ENCODE results near the gene NR2F2.

Gene NR2F2

DNA sequence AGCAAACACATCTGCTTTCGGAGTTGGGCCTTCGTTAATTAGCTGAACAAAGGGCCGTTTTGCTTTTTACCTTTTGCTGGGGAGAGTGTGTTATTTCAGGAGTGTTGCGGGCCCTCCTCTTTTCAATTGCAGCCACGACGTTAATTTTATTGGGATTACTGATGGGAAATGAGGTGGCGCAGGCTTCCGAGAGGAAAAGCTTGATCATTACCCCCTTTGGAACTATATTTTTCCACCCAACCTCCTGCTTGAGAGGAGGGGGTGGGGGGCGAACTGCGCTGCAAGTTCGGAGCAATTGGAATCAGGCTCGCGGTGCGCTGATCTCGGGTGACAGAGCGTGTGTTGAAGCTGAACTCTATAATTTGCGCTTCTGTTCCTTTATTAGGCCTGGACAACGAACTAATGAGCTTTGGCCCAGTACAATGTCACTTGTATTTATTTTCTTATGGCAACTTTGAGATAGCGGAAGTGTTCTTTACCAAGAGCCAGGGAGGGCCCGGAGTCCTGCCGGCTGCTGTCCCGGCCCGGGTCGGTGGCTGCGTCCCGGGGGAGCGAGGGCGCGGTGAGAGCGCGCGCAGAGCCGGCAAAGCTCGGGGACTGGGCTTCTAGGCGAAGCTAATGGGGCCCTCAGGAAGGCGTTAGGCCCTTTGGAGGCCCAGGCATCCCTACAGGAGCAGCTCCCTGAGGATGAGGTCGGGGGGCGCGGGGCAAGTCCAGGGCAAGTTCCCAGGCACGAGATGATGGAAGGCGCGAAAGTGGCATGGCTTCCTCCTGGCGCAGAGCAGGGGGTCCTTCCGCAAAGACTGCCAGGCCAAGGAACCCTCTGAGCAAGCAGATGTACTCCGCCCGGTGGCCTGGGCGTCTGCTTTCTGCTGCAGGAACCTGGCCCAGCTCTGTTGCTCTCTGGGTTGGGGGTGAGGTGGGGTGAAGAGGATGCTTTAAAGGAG is 12.9 kb downstream of the NR2F2 start:
- DNase-seq: no peak

DNA sequence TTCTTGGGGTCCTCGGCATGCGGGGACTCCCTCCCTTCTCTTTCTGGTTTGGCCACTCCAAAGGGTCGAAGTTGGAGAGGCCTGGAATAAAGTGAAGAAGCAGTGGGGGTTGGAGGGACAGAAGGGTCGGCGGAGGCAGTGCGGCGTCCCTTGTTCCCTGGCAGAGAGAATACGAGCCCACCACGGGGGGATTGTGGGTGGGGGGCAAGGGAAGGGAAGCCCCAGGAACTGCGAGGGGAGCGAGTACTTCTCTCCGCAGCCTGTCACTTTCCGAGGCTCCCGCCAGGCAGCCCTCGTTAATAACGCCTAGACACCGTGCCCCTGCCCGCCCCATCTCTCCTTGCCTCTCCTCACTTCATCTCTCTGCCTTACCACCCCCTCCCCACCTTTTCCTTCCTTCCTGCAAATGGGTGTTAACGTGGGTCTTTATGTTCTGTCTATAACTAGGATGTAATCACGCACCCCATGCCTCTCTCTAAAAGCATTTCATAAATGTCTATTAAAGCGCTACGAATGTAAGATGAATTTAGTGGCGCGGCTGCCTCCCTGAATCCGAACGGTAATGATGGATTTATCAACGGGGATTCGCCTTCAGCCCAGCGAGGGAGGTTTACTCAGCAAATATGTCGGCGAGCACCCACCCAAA is 13.7 kb downstream of the NR2F2 start:
- DNase-seq: no peak

DNA sequence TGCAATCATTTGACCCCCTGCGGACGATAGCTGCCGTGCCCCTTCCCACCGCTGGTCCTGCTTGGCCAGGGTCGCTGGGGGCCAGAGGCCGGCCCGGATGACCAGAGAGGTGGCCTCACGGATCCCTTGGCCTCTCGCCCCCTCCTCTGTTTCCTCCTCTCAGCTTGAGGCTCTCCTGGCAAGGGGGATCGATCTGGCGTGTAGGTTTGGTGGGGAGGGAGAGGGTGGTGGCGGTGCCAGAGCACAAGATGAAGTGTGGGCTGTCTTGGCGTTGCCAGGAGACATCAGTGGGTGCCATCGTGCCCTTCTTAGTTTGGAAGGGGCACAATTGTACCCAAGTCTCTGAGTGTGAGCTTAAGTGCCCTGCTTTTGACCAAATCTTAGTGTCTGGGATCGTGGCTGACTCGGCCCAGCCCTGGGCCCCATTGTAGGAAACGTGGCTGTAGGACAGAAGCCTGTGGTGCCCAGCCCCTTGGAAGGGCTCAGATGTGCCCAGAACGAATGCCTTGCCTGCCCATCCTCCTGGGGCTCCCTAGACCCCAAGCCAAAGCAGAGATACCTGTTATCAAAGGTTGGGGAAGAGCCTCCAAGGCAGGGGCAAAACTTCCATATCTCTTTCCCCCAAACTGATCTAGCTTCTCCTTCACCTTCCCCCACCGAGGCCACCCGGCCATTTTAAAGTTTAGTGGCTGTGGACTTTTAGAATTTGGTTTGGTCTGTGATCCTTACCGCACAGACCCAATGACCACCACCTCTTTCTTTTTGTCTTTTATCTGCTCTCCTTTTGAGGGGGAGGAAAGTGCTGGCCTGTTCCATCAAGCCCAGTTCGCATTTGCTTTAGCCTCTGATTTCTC is 14.4 kb downstream of the NR2F2 start:
- no peak for DNase-seq

DNA sequence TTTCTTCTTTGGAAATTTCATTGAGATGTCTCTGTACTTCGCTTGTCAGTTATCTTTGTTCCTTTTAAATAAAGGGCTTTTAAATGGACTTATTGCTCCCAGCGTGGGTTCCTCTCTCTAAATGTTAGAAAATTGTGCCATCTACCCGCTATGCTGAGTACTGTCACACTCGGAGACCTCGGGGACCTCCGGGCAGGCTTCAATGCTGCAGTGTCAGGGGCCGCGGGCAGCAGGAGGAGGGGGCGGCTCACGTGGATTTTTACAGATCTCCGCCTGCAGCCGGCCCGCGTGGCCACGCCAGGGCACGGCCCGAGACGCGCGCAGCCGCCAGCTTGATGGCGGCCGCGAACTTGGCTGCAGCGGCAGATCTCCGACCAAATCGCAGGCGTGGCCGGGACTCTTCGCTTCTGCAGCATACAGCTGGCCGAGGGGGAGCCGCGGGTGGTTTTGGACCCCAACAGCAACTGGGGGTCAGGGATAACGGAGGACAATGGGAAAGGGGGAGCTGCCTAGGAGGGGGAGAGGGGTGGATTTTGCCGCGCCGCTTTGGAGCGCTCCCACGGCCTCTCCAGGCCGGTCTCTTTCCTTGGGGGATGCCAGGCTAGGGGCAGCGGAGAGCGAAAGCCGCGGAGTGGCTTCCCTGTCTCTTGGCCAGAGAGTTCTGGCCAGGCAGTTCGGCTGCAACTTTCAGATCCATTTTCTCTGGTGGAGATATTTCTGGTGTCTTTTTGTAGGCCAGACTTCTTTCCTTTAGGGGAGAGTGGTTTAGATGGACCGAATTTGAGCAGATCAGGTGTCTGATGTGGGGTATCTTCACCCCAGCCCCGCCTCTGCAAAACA is 15.3 kb downstream of the NR2F2 start:
- no peak for DNase-seq

DNA sequence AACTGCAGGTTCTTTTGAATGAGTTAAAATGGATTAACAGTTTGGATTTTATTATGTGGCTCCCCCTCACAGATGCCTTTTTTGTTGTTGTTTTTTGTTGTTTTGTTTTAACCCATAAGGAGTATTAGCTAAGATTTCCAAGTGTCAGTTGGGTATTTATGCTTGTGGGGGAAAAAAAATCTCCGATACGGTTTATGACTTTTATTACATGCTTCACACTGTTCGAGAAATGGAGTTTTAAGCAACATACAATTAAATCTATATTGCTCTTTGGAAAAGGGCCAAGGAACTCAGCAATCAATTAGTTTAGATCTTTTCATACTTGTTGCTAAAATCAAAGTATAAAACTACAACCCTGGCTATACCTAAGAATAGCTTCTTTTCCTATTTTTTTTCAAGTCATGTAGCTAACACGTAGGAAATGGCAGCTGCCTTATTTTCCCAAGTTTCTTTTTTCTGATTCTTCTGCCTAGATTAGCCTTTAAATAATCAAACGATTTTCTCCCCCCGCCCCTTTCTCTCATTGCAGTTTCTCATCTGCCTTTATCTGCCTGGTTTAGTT is 16.0 kb downstream of the NR2F2 start:
- no peak for DNase-seq

DNA sequence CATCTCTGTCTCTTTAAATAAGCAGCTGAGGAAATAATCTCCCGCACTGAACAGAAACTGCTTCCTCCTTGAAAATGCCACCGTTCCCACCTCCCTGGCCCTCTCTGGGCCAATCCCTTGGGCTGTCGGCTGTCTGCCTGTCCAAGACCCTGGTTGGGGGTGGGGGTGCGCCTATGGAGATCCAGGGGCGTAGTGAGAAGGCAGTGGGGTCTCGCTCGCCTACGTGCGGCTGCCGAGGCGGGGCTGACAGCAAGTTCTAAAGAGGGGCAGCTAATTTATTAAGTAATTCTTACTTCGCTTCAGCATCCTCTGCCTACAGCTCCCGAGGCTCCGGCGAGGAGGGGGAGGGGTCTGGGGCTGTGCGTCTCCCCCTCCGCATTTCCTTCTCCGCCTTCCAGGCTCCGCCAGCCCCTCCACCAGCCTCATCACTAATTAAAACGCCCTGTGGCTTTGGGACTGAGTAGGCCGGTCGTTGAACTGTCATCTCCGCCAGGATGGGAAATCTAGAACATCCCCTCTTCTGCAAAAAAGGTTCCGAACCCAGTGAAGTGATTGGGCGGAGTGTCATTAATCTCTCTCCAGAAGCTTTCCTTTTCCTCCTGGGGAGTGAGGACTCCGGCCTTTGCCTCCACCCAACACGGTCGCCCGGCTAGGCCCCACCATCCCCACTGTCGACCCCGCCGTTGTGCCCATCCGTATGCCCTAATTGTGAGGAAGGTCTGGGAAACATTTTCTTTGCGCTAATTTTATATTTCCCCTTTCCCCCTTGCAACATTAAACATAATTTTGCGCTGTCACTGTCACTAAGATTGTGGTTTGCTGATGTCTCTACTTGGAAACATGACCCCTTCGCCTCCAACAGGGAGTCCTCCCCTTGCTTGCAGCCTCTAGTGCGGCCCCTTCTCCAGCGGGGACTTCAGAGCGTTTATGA is 16.9 kb downstream of the NR2F2 start:
- no peak for DNase-seq

DNA sequence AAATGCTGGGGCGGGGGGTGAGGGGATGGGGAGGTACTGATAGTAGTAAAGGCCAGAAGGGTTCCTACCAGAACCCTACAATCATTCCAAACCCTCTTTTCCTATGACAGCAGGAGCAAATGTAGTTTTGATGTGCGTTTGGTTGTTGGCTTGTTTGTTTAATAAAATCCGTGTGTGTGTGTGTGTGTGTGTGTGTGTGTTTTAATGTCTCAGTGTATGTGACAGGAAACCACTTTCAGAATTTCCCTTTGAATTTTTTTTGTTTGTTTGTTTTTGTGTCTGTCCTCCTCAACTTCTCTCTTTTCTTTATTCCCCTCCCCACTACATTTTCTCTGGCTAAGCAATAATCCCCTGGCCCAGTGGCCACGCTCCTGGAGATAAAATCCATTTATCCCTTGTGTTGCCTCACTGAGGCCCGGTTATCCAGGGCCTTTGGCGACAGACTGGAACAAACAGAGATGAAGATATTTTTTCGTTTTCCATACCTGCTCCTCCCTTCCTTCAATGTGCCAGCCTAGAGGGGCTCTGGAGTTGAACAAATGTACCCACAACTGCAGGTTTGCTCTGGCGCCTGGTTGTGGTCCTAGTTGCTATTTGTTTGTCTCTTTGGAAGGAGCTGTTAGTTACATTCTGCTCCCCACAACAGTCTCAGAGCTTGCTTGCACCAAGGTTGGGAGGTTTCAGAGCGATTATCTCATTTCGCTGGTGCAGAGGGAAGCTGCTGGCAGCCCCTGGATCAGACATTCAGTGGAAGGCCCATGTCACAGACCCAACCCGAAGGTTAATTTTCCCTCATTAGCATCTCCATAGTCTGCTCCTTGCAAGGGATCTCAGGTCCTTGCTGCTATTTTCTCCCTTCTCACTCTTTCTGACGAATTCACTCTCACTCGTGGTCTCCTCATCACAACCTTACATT is 17.9 kb downstream of the NR2F2 start:
- no peak for DNase-seq

DNA sequence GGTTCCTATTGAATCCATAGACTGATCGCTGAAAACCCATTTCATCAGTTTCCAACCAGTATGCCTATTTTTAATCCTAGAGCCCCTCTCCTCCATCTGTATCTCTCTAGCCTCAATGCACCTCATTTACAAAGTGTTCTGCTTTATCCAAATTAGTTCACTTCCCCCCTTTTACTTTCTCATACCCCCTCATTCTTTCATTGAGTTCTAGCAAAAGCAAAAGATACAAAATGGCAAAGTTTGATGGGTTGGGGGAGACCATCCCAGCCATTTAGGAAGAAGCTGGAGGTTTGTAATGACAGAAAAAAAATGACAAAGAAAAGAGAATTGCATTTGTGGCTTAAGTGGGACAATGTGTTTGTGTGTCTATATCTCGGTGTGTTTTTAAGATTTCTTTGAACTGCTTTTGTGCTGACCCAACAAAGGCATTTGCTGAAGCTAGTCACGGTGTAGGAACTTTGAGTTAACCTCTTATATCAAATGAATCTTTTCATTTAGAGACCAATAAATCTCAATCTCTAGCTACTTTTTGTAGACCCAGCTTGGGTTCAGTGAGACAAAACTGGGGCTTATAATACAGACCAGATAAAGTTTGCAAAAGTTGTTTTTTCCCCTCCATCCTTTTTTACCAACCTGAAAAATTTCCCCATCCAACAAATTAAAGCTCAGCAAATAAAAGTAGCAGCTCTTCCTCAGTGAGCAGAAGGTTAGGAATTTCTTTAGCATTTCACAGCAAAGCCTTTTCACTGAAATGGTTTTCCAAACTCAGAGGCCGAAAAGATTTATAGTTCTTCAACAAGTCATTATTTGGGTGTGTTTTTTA is 18.7 kb downstream of the NR2F2 start:
- no peak for DNase-seq

DNA sequence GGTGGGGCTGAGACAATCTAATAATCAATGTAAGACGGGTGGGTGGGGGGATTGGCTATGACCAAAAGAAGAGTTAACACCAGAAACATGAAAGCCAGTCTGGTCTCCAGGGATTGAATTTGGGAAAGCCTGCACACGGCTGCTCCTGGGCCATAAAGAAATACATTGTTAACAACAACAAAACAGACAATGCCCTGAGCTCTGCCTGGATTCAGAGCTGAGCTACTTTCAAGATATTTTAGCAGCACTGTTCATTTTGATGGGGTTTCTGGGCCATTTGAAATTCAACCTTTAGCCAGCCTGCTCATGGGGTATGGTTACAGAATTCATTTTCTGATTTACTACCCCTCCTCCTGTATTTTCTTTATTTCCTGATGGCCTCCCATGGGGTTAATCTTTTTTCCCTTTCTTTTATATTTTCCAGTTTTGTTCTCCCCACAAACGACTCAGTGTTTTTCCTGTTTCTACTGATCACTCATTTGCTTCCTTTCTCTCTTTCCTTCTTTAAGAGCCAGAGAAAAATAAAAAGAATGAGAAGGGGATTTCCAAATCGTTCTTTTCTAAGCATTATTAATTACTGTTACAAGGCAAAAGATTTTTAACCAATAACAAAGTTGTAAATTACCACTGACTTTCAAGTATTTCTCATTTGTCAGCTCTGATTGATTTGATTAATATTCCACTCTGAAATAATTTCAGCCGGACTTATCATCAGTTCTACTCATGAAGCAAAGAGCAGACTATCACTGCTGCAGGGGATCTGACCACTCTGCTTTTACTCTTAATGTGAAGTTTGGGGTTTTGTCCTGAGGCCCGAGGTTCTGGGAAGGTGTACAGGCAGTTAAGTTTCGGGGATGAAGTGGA is 19.6 kb downstream of the NR2F2 start:
- DNase-seq: no peak

DNA sequence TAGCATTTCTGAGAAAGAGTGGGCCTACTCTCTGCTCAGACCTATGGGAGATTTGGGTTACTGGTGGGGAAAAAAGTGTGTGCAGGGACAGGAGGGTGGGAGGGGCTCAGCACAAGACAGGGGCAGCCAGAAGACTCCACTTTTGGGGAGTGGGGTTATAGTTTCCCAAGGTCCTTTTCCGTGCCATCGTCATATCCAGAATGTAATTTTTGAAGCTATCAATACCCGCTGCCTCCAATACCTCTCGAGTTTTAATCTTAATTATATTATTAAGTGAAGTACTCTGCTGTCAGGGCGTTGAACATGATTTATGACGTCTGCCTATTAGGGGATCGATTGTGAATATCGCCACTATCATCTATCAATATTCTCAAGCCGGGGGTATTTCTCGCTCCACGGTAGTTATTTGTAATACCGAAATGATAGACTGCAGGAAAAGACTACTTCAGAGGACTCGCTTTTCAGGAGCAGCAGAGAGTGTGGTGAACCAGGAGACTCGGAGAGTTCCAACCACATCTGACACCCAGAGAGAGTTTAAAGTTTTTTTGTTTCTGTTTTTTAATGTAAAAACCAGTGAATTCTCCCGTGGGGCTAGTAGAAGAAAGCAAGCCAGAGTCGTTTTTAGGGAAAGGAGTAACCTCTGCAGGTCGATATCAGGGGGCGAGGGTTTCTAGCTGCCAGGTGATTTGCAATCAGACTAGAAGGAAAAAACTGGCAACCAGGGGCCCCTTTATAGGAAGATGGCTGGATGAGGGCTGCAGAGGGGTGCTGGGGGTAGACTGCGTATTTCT is 20.6 kb downstream of the NR2F2 start:
- DNase-seq: no peak

DNA sequence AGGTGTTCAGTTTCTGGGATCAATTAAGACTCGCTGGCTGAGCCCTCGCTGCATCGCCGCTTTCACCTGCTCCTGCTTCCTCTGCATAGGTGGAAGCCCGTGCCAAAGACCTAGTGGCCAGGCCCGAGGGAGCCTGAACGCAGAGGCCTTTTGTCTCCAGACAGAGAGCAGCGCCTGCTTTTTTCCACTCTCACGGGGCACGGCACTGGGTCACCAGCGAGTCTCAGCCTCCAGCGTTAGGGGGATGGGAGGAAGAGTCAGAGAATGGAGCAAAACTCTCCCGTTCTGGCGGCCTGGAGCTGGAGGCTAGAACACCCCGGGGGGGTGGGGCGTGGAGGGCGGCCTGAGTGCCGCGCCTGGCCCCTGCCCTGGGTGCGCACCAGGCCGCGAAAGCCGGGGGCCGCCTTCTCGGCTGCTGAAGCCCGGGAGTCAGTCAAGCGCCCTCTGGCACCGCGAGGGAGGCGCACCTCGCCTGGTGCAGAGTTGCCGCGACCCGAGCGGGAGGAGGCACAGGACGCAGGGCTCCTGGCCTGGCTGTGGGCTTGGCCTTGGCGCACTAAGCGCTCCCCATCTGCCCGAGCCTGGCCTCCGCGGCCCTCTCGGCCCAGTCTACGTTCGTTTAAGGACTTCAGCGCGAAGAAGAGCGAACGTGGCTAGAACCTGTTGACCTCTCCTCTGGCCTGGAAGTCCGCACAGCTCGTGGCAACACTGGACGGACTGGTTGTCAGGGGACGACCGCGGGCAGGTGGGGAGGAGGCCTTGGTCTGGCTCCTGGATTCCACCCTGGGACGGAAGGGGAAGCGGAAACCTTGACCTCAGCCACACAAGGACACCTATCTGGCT is 21.5 kb downstream of the NR2F2 start:
- no peak for DNase-seq

DNA sequence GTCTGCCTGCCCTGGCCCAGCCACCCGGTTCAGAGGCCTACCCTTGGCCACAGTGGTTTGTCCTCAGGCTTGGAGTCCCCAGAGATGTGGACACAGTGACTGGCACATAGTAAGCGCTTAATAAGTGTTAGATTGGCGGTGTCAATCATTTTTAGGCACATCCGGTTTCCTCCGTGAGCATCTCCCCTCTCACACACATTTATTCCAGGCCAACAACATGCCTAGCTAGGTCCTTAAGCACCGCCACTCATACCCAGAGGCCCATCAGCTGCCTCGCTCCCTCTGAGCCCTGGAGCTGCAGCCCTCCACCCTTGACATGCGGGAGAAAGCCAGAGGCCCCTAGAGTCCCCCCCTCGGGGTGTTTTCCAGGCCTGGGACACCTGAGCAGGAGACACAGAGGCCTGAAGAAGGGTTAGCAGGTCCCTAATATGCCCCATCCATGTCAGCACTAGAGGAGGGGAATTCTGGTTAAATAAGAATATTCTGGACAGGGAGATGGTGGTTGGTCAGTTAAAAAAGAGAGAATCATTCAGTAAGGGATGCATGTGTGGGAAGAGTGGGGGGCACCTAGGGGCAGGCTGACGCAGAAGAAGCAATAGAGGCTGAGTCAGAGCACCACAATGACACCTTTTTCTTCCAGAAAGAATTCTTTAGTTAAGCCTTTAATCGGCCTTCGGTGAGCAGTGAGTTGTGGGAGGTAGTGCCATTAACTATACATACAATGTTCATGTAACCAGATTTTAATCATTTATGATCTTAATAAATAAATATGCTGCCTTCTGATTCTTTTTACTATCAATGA is 22.3 kb downstream of the NR2F2 start:
- no peak for DNase-seq

DNA sequence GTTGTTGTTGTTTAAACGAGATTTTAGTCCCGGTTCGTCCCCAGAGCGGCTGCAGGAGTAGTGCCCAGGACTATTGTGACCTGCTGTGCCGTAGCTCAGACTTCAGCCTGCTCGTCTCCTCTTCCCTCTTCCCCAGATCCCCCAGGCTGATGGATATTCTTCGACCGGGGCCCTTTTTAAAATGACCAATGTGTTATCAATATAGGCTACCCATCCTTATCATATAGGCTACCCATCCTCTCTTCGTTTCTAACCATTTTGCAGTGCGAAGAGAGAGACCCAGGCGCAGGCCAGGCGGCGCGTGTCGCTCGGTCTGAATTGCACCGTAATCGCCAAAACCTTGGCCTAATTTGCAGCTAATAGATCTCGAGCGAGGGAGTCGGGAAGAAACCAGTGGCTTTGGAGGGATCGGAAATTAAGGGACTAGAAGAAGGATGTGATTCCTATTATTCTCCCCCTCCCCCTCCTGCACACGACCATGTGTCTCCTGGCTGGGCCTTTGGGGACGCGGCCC is 23.0 kb downstream of the NR2F2 start:
- no peak for DNase-seq

DNA sequence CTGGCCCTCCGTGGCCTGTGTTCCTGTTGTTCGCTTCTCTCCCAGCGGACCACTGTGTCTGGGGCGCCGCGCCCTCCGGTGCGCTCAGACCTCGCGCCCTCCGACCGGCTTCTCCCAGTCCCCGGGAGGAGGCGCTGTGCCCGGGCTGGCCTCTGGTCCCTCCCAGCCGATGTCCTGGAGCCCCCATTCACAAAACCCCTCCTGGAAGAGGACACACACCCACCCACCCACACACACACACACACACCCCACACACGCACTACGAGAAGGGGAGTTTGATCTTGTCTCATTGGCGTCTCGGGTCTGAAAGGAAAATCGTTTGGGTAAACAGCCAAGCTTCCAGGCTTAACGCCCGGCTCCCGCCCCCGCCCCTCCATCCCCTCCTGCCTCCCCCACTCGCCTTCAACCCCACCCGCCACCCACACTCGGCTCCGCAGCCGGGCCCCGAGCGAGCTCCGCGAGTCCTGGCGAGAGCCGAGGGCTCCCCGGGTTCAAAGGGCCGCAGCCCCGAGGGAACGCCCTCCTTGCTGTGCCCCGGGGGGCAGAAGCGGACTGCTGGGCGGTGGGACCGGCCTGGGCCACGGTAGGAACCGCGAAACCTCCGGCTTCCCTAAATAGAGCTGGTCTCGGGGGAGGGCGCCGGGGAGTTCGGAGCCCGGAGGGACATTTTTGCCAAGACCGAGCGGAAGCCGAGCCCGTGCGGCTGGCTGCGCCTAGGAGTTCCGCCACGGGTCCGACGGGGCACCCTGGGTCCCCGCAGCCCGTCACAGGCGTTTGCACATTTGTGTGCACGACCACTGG is 23.6 kb downstream of the NR2F2 start:
- no peak for DNase-seq

Measured in CD4-positive, alpha-beta T cell treated with Interleukin-1 beta for 1 hour (primary cell).